ENCODE data around the gene MAP2K5.
A peak's percentile ranks its signal among the peaks of the same experiment; 100 is the strongest.

The MAP2K5 gene

DNA sequence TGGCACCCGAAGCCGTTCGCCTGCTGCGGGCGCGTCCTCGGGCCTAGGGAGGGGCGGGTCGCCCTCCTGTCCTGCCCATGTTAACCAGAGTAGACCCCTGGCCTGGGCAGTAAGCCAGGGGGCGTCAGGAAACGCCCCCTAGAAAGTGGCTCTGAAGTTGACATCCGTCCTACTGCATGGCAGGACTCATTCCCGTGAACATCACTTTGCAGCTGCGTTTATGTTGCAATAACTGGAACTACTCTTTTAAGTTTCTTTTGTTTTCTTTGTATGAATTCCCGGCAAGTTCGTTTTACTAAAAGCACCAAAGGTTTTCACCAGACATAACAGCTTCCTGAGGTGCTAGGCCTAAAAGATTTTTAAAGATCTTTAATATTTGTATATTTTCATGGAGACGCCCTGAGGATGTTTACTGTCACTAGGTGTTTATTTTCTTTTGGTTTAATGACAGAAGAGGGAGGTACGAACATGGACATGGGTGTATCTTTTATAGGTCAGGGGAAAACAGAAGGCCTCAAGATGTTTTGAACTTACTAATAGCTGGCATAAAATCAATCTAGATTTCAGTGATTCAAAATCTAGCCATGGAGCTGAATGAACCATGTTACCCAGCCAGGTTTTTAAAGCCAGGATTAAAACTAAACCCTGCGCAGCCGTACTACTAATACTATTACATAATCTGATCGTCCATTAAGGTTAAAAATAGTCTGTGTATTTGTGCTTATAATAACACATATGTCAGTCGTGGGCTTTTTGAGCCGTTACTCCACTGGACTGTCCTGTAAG lies 20.5 kb upstream of the MAP2K5 start:
- peak; percentile 12 for DNase-seq

DNA sequence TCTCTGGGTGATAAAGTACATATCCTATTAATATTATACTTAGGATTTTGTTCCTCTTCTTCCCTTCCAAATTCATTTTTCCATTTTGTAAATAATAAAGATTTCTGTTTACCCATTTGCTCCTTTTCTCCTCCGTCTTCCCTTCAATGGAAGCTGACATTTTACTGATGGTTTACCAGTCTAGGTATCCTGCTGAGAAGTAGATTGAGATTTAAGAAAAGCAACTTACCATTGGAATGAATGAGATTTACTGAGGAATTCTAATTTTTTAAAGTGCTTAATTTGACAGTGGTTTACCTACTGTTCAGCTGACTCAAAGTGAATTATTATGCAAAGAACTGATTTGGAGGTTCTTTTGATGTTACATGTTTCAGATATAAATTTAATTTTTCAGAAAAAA lies 19.2 kb upstream of the MAP2K5 start:
- no peak for DNase-seq

DNA sequence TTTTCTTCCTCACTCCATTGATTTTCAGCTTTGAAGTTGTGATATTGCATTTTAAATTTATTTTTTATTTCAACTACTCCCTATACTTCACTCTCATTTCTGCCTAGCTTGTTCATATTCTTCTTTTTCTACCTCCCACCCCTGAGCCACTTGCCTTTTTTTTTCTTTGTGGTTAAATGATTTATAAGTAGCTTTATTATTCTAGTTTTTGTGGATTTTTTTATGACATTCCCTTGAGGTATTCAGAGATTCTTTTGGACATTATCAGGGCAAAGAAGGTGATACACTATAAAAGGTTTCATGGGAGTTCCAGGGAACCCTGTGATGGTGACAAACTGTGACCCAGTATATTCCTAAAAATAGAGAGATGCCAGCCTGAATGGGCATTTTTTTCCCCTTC lies 18.3 kb upstream of the MAP2K5 start:
- DNase-seq = no peak

DNA sequence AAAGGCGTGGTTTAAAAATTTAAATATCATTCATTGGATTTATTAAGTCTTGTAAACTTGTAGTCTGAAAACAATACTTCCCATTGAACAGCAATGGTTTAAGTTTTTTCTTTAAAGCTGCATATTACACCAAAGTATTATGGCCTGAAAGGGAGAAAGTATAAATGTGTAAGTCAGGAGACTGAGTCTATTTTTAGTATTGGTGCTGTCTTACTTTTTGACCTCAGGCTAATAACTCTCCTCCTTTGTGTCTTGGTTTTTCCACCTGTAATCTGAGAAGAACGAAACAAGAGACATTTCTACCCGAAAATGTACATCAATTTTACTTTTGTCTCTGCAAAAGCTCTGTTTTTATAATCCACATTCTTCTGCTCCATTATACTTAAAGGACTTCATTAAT lies 14.0 kb upstream of the MAP2K5 start:
- no peak for DNase-seq

DNA sequence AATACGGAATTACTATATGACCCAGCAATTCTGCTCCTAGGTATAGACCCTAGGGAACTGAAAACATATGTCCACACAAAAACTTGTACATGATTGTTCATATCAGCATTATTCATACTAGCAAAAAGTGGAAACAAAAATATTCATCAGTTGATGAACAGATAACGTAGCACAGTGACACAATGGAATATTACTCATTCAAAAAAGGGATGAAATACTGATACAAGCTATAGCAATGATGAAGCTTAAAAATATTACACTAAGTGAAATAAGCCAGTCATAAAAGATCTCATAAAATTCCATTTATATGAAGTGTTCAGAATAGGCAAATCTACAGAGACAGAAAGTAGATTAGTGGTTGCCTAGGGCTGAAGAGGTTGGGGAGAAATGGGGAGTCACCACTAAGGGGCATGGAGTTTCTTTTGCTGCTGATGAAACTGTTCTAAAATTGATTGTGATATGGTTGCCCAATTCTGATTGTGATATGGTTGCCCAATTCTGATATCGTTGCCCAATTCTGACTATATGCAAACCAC lies 11.1 kb upstream of the MAP2K5 start:
- DNase-seq = no peak

DNA sequence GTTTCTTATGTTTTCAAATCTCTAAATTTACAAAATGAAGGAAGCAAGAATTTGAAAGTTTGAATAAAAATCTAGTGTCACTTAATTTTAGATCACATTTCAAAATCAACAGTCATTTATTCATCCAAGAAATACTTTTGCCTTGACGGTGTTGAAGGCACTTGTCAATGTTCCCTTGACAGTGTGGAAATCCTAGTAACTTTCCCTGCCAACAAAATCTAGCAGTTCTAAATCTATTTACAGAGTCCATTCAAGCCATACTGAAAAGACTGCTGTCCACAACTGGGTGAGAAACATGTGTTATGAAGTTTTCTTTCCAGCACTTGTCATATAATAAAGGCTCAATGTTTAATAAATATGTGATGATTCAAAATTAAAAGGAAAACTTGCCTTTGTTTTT lies 8.6 kb upstream of the MAP2K5 start:
- DNase-seq = no peak

DNA sequence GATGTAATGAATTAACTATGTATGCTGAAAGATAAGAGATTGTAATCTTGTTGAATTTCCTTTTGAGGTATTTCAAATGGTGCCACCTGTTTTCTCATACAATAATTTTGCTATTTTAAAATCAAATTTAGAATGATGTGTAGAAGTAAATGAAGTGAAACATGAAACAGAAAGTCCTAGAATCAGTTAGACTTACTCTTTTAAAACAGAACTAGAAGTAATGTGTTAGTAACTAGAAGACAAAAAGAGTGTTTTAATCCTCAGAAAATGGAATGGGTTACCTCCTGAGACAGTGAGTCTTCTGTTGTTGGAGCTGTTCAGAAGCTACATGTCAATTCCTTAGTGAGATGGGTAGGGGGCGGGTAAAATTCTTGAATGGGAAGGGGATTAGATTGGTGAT lies 8.1 kb upstream of the MAP2K5 start:
- DNase-seq = no peak

DNA sequence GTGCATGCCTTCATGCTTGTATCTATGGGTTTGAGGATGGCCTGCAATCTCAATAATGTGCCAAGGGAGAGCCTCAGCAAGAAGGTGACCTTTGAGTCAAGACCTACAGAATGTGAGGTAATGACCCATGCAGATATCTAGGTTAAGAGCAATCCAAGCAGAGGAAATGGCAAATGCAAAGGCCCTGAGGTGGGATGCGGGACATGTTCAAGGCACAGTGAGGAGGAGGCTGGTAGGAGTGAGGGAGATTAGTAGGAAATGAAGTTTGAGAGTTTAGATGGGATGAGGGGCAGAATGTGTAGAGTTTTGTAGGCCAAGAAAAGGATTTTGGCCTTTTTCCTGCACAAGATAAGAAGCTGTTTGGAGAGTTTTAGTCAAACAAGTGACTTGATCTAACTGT lies 4.7 kb upstream of the MAP2K5 start:
- no peak for DNase-seq

DNA sequence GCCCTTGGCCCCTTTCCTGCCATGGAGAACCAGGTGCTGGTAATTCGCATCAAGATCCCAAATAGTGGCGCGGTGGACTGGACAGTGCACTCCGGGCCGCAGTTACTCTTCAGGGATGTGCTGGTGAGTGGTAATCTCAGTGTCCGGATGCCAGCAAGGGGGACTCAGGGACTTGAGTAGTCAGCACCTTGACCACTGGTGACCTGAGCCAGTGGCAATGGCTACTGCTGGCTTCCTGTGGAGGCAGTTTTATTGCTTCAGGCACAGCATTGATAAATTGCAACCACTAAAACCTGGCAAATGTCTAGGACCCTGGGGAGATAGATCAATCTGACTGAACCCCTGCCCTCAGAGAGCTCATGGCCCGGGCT lies 830 bp downstream of the MAP2K5 start:
- DNase-seq = no peak

DNA sequence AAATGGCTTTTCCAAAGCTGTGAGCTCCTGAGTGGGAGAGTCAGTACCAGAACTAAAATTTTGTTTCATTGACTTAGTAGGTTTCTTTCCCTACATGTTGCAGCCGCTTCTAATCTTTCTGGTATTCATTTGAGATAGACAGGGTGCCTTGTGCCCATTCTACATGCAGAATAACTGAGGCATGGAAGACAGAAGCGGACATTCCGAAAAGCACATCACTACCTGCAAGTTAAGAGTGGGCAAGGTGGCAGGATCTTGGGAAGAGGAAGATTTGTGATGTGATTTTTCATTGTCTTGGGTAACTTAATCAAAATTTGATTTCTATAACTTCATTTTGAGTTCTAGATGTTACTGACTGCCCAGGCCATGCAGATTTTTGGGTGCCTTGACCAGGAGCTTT lies 2.0 kb downstream of the MAP2K5 start:
- DNase-seq = no peak

DNA sequence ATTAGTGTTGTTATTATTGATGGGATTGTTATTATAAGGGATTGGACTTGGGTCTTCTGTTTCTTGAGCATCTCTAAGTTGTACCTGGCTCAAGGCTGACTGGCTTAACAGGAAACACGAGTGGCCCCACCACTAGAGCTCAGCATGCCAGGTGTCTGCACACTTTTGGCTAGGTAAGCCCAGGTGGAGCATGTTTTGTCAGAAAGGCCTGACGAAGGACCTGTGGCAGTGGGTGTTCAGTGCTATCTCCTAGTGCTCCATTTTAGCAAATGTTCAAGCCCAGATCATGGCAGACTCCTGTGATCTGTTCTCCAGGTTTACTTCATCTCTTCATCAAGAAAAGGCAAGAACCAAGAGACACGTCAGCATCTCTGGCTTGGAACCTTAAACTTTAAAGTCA lies 3.4 kb downstream of the MAP2K5 start:
- DNase-seq = no peak

DNA sequence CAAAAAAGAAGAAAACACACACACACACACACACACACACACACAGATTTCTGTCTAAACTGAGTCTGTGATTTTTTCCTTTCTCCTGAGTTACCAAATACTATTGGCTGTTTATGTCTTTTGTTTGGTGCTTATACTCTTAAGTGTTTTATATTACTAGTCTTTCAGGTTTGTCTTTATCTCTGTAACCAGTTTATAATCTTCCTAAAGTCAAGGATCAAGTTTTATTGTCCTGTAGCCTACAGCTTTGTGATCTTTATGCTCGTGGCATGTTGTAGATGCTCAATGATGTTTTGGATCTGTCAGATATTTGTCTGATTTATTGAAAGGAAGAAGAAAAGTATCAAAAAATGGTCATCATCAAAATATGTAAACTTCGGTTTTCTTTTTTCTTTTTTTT lies 4.6 kb downstream of the MAP2K5 start:
- DNase-seq = no peak

DNA sequence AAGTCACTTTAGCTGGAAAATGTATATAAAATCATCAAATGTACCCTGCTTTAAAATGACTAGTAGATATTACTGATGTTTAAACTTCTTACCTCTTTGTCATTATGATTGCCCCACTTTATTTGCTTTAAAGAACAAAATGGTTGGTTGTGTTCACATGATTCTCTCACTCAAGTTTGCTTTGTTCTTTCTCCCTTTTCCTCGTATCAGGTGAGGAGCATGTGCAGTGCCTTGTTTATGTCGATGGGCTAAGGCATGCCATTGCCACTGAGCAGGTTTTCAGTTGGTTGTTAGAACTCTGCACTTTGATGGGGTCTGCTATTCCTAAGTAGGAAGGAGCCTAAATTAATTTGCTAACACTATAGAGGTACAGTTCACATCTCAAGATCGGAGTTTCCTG lies 5.3 kb downstream of the MAP2K5 start:
- no peak for DNase-seq

DNA sequence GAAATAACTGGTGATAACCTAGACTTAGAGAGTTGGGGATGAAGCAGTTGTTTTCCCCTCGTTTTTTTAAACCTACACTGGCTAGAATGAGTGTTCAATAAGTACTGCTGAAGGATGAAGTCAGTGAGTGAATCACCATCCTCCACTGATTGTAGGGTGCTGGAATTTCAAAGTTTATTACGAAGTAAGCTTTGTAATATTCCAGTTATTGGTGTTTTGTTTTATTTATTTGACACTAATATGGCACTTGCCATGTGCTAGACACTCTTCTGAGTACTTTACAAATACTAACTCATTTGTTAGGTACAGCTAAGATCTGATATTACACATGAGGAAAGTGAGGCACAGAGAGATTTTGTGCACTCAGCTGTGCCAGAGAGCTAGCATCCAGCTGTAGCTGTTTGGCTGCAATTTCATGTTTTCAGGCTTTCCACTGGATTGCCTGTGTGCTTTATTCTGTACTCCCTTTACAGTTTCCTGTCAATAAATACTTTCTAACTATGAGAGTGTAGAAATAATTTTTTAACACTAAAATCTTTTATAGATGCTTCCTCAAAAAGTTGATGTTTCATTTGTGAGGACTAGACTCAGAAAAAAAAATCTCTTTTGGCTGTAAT lies 5.8 kb downstream of the MAP2K5 start:
- DNase-seq = no peak

DNA sequence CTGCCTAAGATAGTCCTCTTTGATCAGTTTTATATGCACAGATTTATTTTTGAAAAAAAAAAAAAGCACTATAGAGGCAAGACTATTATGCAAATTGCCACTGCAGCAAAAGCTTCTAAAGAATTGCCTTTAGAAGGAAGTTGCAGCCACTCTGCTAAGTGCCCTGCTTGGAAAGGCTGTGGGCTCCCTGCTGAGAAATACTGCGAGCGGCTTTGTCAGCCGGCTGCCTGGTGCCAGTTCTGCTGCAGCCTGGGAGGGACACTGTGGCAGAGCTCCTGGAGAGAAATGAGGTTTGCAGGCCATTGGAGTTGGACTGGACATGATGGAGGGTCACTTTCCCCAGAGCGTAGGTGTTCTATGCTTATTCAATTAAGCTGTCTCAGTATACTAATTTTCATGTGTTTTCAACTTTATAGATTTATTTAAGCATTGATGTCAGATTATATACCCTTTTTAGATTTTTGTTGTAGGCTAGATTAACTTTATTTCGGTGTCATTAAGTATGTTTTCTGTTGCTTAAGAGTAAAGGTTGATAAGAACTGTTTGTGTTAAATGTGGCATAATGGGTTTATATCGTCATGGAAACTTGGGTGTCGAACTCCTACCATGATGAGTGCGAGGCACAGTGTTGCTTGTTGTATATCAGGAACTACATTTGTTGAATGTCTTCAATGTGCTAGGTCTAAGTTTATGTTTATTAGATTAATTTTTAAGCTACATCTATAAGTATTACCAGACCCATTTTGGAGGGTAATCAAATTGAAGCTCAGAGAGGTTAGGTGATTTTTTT lies 6.6 kb downstream of the MAP2K5 start:
- peak; percentile 76 for DNase-seq

DNA sequence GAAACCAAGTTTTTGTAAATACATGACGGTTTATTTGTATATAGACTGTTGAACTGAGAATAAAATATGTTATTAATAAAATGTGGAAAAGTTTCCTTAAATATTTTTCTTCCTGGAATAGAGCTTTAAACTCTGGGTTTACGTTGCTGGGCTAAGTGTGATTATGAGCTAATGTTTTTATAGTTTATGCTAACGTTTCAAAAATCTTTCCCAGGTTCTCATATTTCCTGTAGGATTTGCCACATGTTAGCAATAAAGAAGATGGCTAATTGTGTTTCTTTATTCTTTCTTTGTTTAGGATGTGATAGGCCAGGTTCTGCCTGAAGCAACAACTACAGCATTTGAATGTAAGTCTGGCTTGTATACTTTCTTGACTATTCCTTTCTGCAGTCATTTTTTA lies 7.2 kb downstream of the MAP2K5 start:
- no peak for DNase-seq

DNA sequence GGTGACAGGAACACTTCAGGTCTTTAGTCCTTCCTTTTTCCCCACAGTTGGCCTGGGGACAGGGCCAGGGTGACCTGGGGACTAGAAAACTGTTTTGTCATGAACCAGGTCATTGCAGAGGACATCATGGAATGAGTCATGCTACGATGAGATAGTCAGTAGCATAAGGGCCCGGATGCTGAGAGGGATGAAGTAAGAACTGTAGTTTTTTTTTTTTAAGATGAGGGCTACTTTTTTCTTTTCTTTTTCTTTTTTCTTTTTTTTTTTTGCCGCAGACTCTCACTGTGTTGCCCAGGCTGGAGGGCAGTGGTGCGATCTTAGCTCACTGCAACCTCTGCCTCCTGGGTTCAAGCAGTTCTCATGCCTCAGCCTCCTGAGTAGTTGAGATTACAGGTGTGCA lies 8.0 kb downstream of the MAP2K5 start:
- DNase-seq = no peak

DNA sequence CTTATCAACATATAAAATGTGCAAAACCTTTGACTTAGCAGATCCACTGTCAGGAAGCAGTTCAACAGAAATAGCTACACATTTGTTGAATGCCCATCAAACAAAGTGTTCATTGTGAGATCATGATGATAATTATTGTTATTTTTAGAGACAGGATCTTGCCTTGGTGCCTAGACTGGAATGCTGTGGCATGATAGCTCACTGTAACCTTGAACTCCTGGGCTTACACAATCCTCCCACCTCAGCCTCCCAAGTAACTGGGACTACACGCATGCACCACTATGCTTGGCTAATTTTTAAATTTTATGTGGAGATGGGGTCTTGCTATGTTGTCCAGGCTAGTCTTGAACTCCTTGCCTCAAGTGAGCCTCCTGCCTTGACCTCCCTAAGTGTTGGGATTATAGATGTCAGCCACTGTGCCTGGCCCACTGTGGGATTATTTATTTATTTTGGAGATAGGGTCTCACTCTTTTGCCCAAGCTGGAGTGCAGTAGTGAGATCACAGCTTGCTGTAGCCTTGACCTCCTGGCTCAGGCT lies 8.8 kb downstream of the MAP2K5 start:
- no peak for DNase-seq

DNA sequence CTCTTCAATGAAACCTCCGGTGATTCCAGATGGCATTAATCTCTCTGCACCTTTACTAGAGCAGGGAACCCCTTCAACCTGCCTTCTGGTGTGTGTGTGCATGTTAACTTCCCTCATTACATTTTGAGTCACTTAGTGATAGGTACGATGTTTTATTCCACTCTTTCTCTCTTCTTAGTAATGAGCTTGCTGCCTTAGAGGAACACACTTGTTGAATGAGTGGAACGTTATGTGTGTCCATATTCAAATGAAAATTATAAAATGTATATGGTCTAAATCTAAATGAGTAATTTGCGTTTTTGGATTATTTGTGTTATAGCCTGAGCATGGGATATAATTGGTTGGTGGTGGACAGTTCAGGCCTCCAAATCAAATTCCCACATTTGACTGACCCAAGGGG lies 12.1 kb downstream of the MAP2K5 start:
- DNase-seq = no peak

DNA sequence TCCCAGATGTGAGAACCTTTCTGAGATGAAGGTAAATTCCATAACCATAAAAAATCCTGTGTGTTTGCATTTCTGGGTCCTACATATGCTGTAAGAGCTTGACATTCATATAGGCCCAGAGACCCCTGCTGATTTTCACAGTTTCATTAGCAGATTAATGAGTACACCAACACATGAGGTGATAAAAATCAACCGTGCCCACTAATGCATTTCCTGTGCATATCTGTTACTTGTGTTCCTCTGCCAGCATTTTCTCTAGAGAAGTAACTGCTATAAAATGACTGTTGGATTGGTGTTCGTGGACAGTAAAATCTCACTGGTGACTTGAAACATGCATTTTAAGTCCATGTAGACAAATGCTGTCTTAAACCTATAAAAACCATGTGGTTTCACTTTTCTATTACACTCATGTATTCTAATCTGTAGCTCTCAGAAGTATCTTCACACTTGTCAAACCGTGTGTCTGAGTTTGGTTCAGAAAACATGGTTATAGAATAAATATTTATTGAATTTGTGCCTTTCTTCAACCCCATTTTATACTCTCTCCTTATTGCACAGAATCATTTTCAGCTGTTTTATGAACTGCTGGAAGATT lies 14.6 kb downstream of the MAP2K5 start:
- DNase-seq = no peak

DNA sequence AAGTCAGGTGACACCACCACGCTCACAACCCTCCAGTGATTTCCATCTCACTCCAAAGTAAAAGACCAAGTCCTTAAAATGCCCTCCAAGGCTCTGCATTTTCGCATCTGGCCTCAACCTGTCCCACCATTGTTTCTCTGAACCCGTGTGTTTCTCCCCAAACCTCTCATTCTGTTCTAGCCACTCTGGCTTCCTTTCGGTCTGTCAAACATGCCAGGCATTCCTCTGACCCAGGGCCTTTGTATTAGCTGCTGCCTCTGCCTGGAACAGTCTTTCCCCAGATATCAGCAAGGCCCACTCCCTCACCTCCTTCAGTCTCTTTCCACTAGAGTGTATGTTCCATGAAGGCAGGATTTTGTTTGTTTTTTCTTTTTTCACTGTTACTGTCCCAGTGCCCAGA lies 16.0 kb downstream of the MAP2K5 start:
- DNase-seq = no peak

DNA sequence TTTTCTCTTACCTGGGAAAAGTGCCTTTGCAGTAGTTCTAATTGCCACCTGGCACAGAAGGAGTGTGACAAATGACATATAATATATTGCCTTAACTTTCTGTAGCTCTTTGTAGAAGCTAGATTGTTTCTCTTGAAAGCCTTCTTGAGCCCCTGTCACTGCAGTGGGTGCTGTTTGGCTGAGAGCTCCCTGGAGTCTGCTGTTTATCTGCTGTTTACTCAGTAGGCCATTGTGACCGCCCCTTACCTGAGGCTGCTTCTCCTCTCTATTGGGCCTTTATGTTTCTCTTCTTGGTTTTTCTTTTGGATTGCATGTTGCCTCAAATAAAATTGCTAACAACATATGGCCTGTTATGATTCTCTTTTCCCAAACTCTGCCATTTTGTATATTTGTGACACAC lies 16.7 kb downstream of the MAP2K5 start:
- peak; percentile 69 for DNase-seq

DNA sequence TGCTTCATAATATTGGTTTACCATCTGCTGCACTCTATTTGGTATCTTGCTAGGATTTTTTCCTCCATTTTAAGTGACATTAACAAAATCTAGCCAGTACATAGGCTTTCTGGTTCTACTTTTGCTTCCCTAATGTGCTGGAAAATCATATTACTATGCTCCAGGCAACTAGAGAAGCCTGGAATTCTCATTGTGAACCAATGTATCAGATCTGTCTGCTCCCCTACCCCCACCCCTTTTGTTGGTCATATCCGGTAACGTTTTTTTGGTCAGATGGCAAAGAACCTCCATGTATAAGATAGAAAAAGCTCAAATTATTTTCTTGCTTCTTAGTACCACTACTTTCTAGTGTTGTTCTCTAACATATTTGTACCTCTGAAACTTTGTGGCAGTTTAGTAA lies 17.1 kb downstream of the MAP2K5 start:
- no peak for DNase-seq

Data from NCI-H345 (cell line).